DOHH2 (cell line): ENCODE results near the gene HSH2D.

Experiments
- EZH2phosphoT487 ChIP-seq: fragments of 200-600 bp; sonication (generic); IDR thresholded peaks from 2 replicates; pipeline ENCODE4 v1.6.1; 2017; ENCODE audit warnings: borderline replicate concordance, mild to moderate bottlenecking, antibody characterized with exemption, low read length, moderate library complexity, mixed read lengths
- TF ChIP-seq, protein P1 (sequence below): fragments of 200-600 bp; sonication (generic); IDR thresholded peaks from one replicate; pipeline ENCODE4 v1.5.1; 2014; ENCODE audit warnings: antibody characterized with exemption, mild to moderate bottlenecking, low read depth, low read length; ENCODE audit not compliant: poor library complexity, severe bottlenecking

DNA sequence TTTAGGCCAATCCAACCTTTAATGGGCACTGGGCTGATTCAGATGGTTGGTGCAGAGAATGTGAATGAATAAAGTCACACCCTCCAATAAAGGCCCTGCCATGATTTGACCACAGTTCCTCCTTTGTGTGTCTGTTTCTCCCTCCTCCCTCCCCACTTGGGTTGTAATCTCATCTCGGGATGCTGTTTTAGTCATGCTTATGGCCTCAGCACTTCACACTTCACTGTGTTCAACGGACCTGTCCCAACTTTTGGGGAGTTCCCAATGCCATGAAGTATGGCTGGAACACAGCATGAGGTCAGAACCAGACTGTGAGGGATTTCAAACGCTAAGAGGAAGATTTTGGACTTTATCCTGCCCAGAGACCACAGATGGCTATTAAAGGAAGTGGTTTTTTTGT, 37.4 kb upstream of the HSH2D start:
- no peak for TF ChIP-seq EZH2phosphoT487
- TF ChIP-seq, protein P1, sequence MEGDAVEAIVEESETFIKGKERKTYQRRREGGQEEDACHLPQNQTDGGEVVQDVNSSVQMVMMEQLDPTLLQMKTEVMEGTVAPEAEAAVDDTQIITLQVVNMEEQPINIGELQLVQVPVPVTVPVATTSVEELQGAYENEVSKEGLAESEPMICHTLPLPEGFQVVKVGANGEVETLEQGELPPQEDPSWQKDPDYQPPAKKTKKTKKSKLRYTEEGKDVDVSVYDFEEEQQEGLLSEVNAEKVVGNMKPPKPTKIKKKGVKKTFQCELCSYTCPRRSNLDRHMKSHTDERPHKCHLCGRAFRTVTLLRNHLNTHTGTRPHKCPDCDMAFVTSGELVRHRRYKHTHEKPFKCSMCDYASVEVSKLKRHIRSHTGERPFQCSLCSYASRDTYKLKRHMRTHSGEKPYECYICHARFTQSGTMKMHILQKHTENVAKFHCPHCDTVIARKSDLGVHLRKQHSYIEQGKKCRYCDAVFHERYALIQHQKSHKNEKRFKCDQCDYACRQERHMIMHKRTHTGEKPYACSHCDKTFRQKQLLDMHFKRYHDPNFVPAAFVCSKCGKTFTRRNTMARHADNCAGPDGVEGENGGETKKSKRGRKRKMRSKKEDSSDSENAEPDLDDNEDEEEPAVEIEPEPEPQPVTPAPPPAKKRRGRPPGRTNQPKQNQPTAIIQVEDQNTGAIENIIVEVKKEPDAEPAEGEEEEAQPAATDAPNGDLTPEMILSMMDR: no peak
